NCI-H524 treated with DMSO at 0.1 percent for 48 hours (cell line): ENCODE data around the gene DSCAML1.
"Not testable (repeated sequence)": the region's sequence is repeated elsewhere in the genome, so short reads cannot be mapped to it uniquely, and the experiment has no call there.

Experiments
- DNase-seq: peaks from one replicate; lab custom pipeline; 2025; lab: John Stamatoyannopoulos, UW

Gene DSCAML1

GRCh38 chr11:117409511-117409910 lies 387.5 kb downstream of the DSCAML1 start:
- no peak for DNase-seq

GRCh38 chr11:117408356-117408755 lies 388.7 kb downstream of the DSCAML1 start:
- no peak for DNase-seq

GRCh38 chr11:117407016-117407415 lies 390.0 kb downstream of the DSCAML1 start:
- no peak for DNase-seq

GRCh38 chr11:117405898-117406297 lies 391.1 kb downstream of the DSCAML1 start:
- DNase-seq: not testable (repeated sequence)

- not testable (repeated sequence) for DNase-seq
Observed at GRCh38 chr11:117399100-117399840, 397.7 kb downstream of the DSCAML1 start.

GRCh38 chr11:117398618-117399017 lies 398.4 kb downstream of the DSCAML1 start:
- not testable (repeated sequence) for DNase-seq

- no peak for DNase-seq
Observed at GRCh38 chr11:117396970-117397369, 400.0 kb downstream of the DSCAML1 start.

- DNase-seq: no peak
Observed at GRCh38 chr11:117395476-117395875, 401.5 kb downstream of the DSCAML1 start.

GRCh38 chr11:117394221-117394925 lies 402.6 kb downstream of the DSCAML1 start:
- DNase-seq: no peak

- no peak for DNase-seq
Observed at GRCh38 chr11:117392979-117393378, 404.0 kb downstream of the DSCAML1 start.

GRCh38 chr11:117392001-117392690 lies 404.9 kb downstream of the DSCAML1 start:
- no peak for DNase-seq

- DNase-seq: no peak
Observed at GRCh38 chr11:117391181-117391580, 405.8 kb downstream of the DSCAML1 start.

GRCh38 chr11:117390743-117391142 lies 406.3 kb downstream of the DSCAML1 start:
- no peak for DNase-seq

- no peak for DNase-seq
Observed at GRCh38 chr11:117387992-117388755, 408.8 kb downstream of the DSCAML1 start.

- DNase-seq: no peak
Observed at GRCh38 chr11:117385906-117386305, 411.1 kb downstream of the DSCAML1 start.

GRCh38 chr11:117385471-117385870 lies 411.5 kb downstream of the DSCAML1 start:
- DNase-seq: no peak

GRCh38 chr11:117384045-117384444 lies 413.0 kb downstream of the DSCAML1 start:
- DNase-seq: no peak

- DNase-seq: no peak
Observed at GRCh38 chr11:117382746-117383145, 414.3 kb downstream of the DSCAML1 start.

GRCh38 chr11:117381481-117382387 lies 415.3 kb downstream of the DSCAML1 start:
- no peak for DNase-seq

GRCh38 chr11:117380676-117381075 lies 416.3 kb downstream of the DSCAML1 start:
- no peak for DNase-seq
